Activated T-cell treated with anti-CD3 and anti-CD28 coated beads, Interleukin-2, amount 50 U/mL, for 72 hours (primary cell): Measurements from ENCODE around the gene ZNF581. TPM values are rescaled to one million over a fixed set of nuclear protein-coding genes. Genes with fewer than 3 reads are reported as not detected.
A peak's percentile ranks its signal among the peaks of the same experiment; 100 is the strongest.

Experiments
- ATAC-seq, 2 donors: fragments of 150-1000 bp; cut with Tn5 transposase; replicated peaks in 1 of 2; 2 replicates each; pipeline ENCODE4 v1.10.0; 2021; ENCODE audit warnings: moderate library complexity in 2 of 2, mild to moderate bottlenecking in 1 of 2
- DNase-seq, 2 donors: peaks; one replicate each; pipeline ENCODE4 v3.0.0; 2021 to 2022; ENCODE audit warnings: mixed read lengths in 1 of 2
- H3K27ac Mint-ChIP-seq: one replicate; pipeline ENCODE4 v1.8.0; 2022; ENCODE audit warnings: mild to moderate bottlenecking, moderate library complexity, mixed read lengths
- H3K27me3 Mint-ChIP-seq: one replicate; pipeline ENCODE4 v1.8.0; 2022; ENCODE audit warnings: low read depth, mixed read lengths
- H3K36me3 Mint-ChIP-seq, 2 donors: one replicate each; pipeline ENCODE4 v1.8.0; 2022; ENCODE audit warnings: mixed read lengths in 2 of 2, mild to moderate bottlenecking in 1 of 2; ENCODE audit not compliant: insufficient read depth in 2 of 2
- H3K4me1 Mint-ChIP-seq: one replicate; pipeline ENCODE4 v1.8.0; 2022; ENCODE audit warnings: low read depth, mixed read lengths
- H3K4me3 Mint-ChIP-seq, 2 donors: one replicate each; pipeline ENCODE4 v1.8.0; 2022; ENCODE audit warnings: mild to moderate bottlenecking in 2 of 2, mixed read lengths in 2 of 2, moderate library complexity in 2 of 2
- H3K9me3 Mint-ChIP-seq, 2 donors: one replicate each; pipeline ENCODE4 v1.8.0; 2022; ENCODE audit warnings: mixed read lengths in 2 of 2
- total RNA-seq, 2 donors: library from RNA; stranded (reverse); gene quantifications; one replicate each; pipeline ENCODE4 v1.2.3, GENCODE V29; 2022

Gene ZNF581
- total RNA-seq, 2 donors from 2014 or later: 43.1 to 50.7 TPM

- H3K9me3 Mint-ChIP-seq: no peaks in the 10 kb centered on the region
- peak within 1 kb of the TSS; percentile 97 for H3K27ac Mint-ChIP-seq
- peak within 1 kb of the TSS; percentile 85 to 88 for H3K4me3 Mint-ChIP-seq
- peaks cover 0 to 8% of the 10 kb centered on the region in 2 donors for H3K36me3 Mint-ChIP-seq
- H3K27me3 Mint-ChIP-seq: peaks cover 6% of the 10 kb centered on the region
- DNase-seq: peak; percentile 92 to 96
- ATAC-seq: peak; percentile 67 to 72
- peaks cover 52% of the 10 kb centered on the region for H3K4me1 Mint-ChIP-seq
Observed at GRCh38 chr19:55624109-55625003, 19.1 kb upstream of the ZNF581 start, which contains the start of gene ZNF784. ZNF784 (minus strand) TSS chr19:55624566; CDS start chr19:55624561, 5 bp downstream.

GRCh38 chr19:55625004-55625326 lies 18.5 kb upstream of the ZNF581 start:
- Mint-ChIP-seq H3K4me3 (peak overlapping the region; percentile 85 to 88), H3K27ac (peak overlapping the region; percentile 97), H3K4me1 (peaks cover 46% of the 10 kb centered on the region), H3K36me3 (peaks cover 0 to 3% of the 10 kb centered on the region in 2 donors), H3K27me3 (peaks cover 6% of the 10 kb centered on the region), H3K9me3 (no peaks in the 10 kb centered on the region)
- no peak for ATAC-seq
- no peak for DNase-seq

- DNase-seq: peak; percentile 67
- peak; percentile 67 to 70 for ATAC-seq
- Mint-ChIP-seq H3K9me3 (no peaks in the 10 kb centered on the region), H3K4me3 (peak overlapping the region; percentile 69 to 83), H3K4me1 (peaks cover 35% of the 10 kb centered on the region), H3K27ac (peak overlapping the region; percentile 86), H3K27me3 (peaks cover 6% of the 10 kb centered on the region), H3K36me3 (no peaks in the 10 kb centered on the region)
Observed at GRCh38 chr19:55626350-55626749, 17.1 kb upstream of the ZNF581 start.

GRCh38 chr19:55632463-55632834 lies 11.0 kb upstream of the ZNF581 start:
- Mint-ChIP-seq H3K4me3 (peak overlapping the region; percentile 15 to 54), H3K36me3 (peaks cover 7 to 10% of the 10 kb centered on the region in 2 donors), H3K27ac (no peak overlapping the region), H3K27me3 (peaks cover 6% of the 10 kb centered on the region), H3K9me3 (no peaks in the 10 kb centered on the region), H3K4me1 (peaks cover 52% of the 10 kb centered on the region)
- DNase-seq: peak; percentile 91 to 94
- ATAC-seq: peak; percentile 38 to 41

GRCh38 chr19:55633861-55634260 lies 9.6 kb upstream of the ZNF581 start:
- H3K27ac Mint-ChIP-seq: no peak overlapping the region
- peaks cover 64% of the 10 kb centered on the region for H3K4me1 Mint-ChIP-seq
- H3K9me3 Mint-ChIP-seq: no peaks in the 10 kb centered on the region
- H3K36me3 Mint-ChIP-seq: peaks cover 10% of the 10 kb centered on the region in 2 donors
- no peak for DNase-seq
- no peaks in the 10 kb centered on the region for H3K27me3 Mint-ChIP-seq
- ATAC-seq: no peak
- peak overlapping the region; percentile 95 to 99 for H3K4me3 Mint-ChIP-seq

- ATAC-seq: peak; percentile 10 to 41
- DNase-seq: peak in 1 of 2 donors; percentile 21
- Mint-ChIP-seq H3K27ac (peak overlapping the region; percentile 100), H3K36me3 (peaks cover 12 to 13% of the 10 kb centered on the region in 2 donors), H3K4me1 (peaks cover 78% of the 10 kb centered on the region), H3K27me3 (no peaks in the 10 kb centered on the region), H3K9me3 (peaks cover 0 to 2% of the 10 kb centered on the region in 2 donors), H3K4me3 (peak overlapping the region; percentile 95 to 99)
Observed at GRCh38 chr19:55635334-55635717, 8.1 kb upstream of the ZNF581 start.

DNA sequence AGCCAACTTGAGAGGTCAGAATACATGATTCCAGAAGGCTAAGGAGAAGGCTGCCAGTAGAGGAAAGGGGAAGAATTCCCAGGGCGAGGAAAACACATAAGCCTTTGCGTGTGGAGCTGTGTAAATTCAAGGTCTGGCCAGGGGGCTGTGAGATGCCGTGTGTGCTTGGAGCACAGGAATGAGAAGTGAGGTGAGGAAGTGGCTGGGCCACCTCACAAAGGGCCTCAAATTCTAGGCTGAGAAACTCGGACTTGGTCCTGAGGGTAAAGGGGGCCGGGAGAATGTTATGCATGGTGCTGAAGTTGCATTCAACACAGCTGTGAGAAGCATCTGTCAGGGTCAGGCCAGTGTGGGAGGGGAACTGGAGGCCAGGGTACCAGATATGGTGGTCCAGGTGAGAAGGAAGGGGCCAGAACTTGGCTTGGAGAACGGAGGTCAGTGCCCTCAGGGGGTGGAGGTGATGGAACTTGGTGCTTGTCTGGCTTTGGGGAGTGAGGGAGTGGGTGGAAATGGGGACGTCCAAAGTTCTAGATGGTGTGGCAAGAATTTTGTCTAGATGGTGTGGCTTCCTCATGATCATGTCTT lies 7.5 kb upstream of the ZNF581 start:
- H3K27me3 Mint-ChIP-seq: no peaks in the 10 kb centered on the region
- H3K4me1 Mint-ChIP-seq: peaks cover 81% of the 10 kb centered on the region
- peaks cover 0 to 2% of the 10 kb centered on the region in 2 donors for H3K9me3 Mint-ChIP-seq
- peaks cover 12 to 13% of the 10 kb centered on the region in 2 donors for H3K36me3 Mint-ChIP-seq
- ATAC-seq (no peak), DNase-seq (no peak)
- H3K4me3 Mint-ChIP-seq: peak overlapping the region; percentile 95 to 99
- H3K27ac Mint-ChIP-seq: peak overlapping the region; percentile 100

DNA sequence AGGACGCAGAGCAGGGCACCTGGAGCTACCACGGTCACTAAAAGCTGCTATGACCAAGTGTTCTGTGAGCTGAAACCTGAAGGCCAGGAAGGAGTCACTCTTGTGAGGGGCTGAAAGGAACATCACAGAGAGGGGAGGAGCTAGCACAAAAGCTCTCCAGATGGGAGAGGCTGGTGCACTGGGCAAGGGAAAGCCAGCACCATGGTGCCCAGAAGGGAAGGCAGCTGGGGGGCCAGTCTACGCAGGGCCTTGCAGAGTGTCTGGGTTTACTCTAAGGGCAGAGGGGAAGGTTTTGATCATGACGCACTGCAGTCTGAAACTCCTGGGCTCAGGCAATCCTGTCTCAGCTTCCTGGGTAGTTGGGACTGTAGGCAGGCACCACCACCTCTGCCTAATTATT lies 6.7 kb upstream of the ZNF581 start:
- H3K36me3 Mint-ChIP-seq: peaks cover 13 to 14% of the 10 kb centered on the region in 2 donors
- H3K27ac Mint-ChIP-seq: peak overlapping the region; percentile 100
- H3K27me3 Mint-ChIP-seq: no peaks in the 10 kb centered on the region
- ATAC-seq (no peak), DNase-seq (no peak)
- peaks cover 76% of the 10 kb centered on the region for H3K4me1 Mint-ChIP-seq
- peaks cover 0 to 2% of the 10 kb centered on the region in 2 donors for H3K9me3 Mint-ChIP-seq
- peak overlapping the region; percentile 95 to 99 for H3K4me3 Mint-ChIP-seq

DNA sequence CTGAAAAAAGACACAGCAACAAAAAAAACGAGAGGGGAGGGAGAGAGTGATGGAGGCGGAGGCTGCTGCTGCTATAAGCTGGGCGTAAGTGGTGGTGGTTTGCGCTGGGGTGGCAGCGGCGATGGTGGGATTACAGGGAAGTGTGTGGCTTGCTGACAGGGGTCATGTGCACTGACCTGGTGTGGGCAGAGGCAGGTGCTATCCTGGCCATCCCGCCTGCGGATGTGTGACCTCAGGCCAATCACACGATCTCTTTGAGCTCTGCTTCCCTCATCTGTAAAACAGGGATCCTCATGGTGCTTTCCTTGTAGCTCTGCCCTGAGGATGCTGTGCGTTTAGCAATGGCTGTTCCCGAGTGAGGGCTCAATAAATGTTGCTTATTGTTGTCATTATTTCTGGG lies 5.9 kb upstream of the ZNF581 start:
- peak overlapping the region; percentile 37 to 95 for H3K4me3 Mint-ChIP-seq
- peak overlapping the region; percentile 58 for H3K27ac Mint-ChIP-seq
- DNase-seq: no peak
- H3K27me3 Mint-ChIP-seq: no peaks in the 10 kb centered on the region
- H3K9me3 Mint-ChIP-seq: peaks cover 0 to 2% of the 10 kb centered on the region in 2 donors
- peaks cover 72% of the 10 kb centered on the region for H3K4me1 Mint-ChIP-seq
- no peak for ATAC-seq
- H3K36me3 Mint-ChIP-seq: peaks cover 14 to 18% of the 10 kb centered on the region in 2 donors

DNA sequence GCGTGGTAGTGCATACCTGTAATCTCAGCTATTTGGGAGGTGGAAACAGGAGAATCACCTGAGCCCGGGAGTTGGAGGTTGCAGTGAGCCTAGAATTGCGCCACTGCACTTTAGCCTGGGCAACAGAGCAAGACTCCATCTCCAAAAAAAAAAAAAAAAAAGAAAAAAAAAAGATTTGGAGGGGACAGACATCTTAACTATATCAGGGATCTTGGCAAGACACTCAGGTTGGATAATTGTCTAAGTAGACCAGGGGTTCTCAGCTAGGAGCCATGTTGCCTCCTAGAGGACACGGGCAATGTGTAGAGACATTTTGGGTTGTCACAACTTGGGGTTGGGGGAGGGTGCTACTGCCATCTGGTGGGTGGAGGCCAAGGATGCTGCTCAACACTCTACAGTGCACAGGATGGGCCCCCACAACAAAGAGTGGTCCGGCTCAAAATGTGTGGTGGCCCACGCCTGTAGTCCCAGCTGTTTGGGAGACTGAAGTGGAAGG lies 4.5 kb upstream of the ZNF581 start:
- DNase-seq (peak; percentile 67 to 77), ATAC-seq (no peak)
- H3K27ac Mint-ChIP-seq: peak overlapping the region; percentile 43
- no peaks in the 10 kb centered on the region for H3K27me3 Mint-ChIP-seq
- peaks cover 75% of the 10 kb centered on the region for H3K4me1 Mint-ChIP-seq
- H3K4me3 Mint-ChIP-seq: peak overlapping the region; percentile 38 to 68
- peaks cover 17 to 22% of the 10 kb centered on the region in 2 donors for H3K36me3 Mint-ChIP-seq
- peaks cover 0 to 2% of the 10 kb centered on the region in 2 donors for H3K9me3 Mint-ChIP-seq

- ATAC-seq (peak; percentile 37 to 52), DNase-seq (peak; percentile 77 to 88)
- H3K36me3 Mint-ChIP-seq: peaks cover 12 to 17% of the 10 kb centered on the region in 2 donors
- peaks cover 76% of the 10 kb centered on the region for H3K4me1 Mint-ChIP-seq
- peak overlapping the region; percentile 76 to 79 for H3K4me3 Mint-ChIP-seq
- peak overlapping the region; percentile 31 for H3K27ac Mint-ChIP-seq
- peaks cover 0 to 2% of the 10 kb centered on the region in 2 donors for H3K9me3 Mint-ChIP-seq
- H3K27me3 Mint-ChIP-seq: no peaks in the 10 kb centered on the region
Observed at GRCh38 chr19:55640043-55640576, 3.3 kb upstream of the ZNF581 start.

DNA sequence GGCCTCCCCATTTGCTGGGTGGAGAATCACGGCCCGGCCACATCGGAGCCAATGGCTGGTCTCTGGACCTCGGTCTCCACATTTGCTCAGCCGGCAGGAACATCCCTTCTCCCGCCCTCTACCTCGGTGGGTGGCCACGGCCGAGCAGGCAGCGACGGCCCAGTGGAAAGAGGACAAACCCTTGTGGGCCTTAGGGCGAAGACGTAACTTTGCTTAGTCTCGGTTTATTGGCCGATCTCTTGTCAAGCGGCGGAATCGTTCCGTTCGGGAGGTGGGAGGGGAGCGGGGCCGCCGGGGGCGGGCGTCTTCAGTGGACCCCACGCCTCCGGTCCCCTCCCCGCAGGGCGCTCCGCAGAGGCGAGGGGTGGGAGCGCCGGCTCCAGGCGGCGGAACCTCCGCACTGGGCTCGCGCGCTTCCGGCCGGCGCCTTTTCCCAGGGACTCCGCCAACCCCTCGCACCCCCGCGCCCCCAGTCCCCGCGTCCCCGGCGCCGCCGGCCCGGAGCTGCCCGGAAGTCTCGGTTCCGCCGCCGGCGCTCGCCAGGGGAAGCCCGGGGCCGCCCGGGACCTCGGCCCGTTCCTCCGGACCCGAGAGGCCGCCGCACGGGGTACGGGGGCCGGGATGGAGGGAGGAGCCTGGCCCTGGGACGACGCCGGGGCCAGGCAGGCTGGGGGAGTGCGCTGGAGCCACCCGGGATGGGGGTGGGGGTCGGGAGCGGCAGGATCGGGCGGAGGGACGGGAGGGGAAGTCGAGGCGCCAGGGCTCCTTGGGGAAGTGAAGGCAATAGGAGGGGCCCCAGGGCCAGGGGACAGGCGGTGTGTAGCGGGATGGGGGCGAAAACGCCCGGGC lies 2.6 kb upstream of the ZNF581 start, which contains the start of gene ZNF580:
TSS of gene ZNF580 (plus strand) at position 426 of the 849 bp plus-strand sequence. CDS start 1,507 bp downstream, outside the sequence.
- DNase-seq: peak; percentile 72 to 78
- peak; percentile 44 to 59 for ATAC-seq
- Mint-ChIP-seq H3K9me3 (peaks cover 0 to 2% of the 10 kb centered on the region in 2 donors), H3K27ac (peak within 1 kb of the TSS; percentile 82), H3K36me3 (peaks cover 7 to 18% of the 10 kb centered on the region in 2 donors), H3K4me1 (peaks cover 76% of the 10 kb centered on the region), H3K27me3 (no peaks in the 10 kb centered on the region), H3K4me3 (peak within 1 kb of the TSS; percentile 89 to 96)
